Lower leg skin (tissue), 3 donors: ENCODE data around the gene SLC17A9.

ENCODE experiments used
- CTCF ChIP-seq, 3 donors: fragments of 450-650 bp; IDR thresholded peaks; one replicate each; pipeline ENCODE4 v1.5.1; 2016; ENCODE audit warnings: antibody characterized with exemption in 3 of 3, mild to moderate bottlenecking in 3 of 3, moderate library complexity in 2 of 3
- POLR2A ChIP-seq, 2 donors: fragments of 450-650 bp; IDR thresholded peaks; one replicate each; pipeline ENCODE4 v1.6.1; 2016 to 2017; ENCODE audit warnings: antibody characterized with exemption in 2 of 2, mild to moderate bottlenecking in 1 of 2, moderate library complexity in 1 of 2

- TF ChIP-seq CTCF (IDR thresholded peaks at IDR 0.05) (no peak), POLR2A (IDR thresholded peaks at IDR 0.05) (no peak)
Observed at GRCh38 chr20:62928246-62928939, 24.1 kb upstream of the SLC17A9 start.
